ENCODE measurements around the gene LRRFIP2. TPM values are rescaled to one million over a fixed set of nuclear protein-coding genes. Genes with fewer than 3 reads are reported as not detected.

LRRFIP2 gene
- total and polyA plus RNA-seq, 2 of the 8 experiments (the other 6 are each of a cell fraction or from before 2014, with no cell fraction given), result 8.8 to 25.6 TPM

- FAIRE-seq (no peak), DNase-seq (ENCODE audit: low read depth in 1 of 2, low spot score in 2 of 2) (no peak)
- Histone ChIP-seq H2BK120ac (replicated peaks; ENCODE audit: low read depth, low read length) (no peak overlapping the region), H3K14ac (ENCODE audit: insufficient read length) (no peak overlapping the region), H3K36me3 (ENCODE audit: control insufficient read depth in 2 of 4, insufficient read depth in 4 of 4, low read length in 3 of 4) (peaks cover 9 to 61% (median 22%) of the 10 kb centered on the region in 4 experiments), H3K79me1 (ENCODE audit: low read depth, low read length) (no peaks in the 10 kb centered on the region), H3K18ac (ENCODE audit: extremely low read depth, low read length) (no peak overlapping the region), H2BK15ac (ENCODE audit: low read length) (no peak overlapping the region), H4K5ac (ENCODE audit: insufficient read length, low read depth, low read length) (no peak overlapping the region), H3K4me2 (ENCODE audit: insufficient read depth in 1 of 2, low read depth in 2 of 2, low read length in 2 of 2) (no peak overlapping the region), H3K4me3 (ENCODE audit: extremely low read depth in 1 of 4, insufficient read depth in 2 of 4, low read depth in 3 of 4, low read length in 4 of 4) (no peak overlapping the region), H2AK5ac (ENCODE audit: low read depth, low read length) (no peak overlapping the region), H4K91ac (replicated peaks; ENCODE audit: insufficient read length, low read length) (no peak overlapping the region), H2AFZ (ENCODE audit: low read length) (no peak overlapping the region), H3K56ac (replicated peaks; ENCODE audit: insufficient read length, low read depth, low read length) (no peak overlapping the region), H2BK5ac (ENCODE audit: low read depth, low read length) (no peak overlapping the region), H2BK12ac (ENCODE audit: low read depth, low read length) (no peak overlapping the region), H4K20me1 (replicated peaks in 1 of 2; ENCODE audit: control insufficient read depth in 1 of 2, insufficient read depth in 2 of 2, low read length in 2 of 2) (no peaks in the 10 kb centered on the region), H3K9ac (replicated peaks in 1 of 4; ENCODE audit: extremely low read depth in 1 of 4, low read depth in 3 of 4, low read length in 3 of 4) (no peak overlapping the region), H3K23ac (ENCODE audit: insufficient read length) (no peak overlapping the region), H3K27ac (ENCODE audit: low read depth, low read length) (no peak overlapping the region), H3K4me1 (replicated peaks in 1 of 4; ENCODE audit: control insufficient read depth in 3 of 4, insufficient read depth in 4 of 4, low read length in 3 of 4) (no peaks in the 10 kb centered on the region), H2BK20ac (ENCODE audit: low read length) (no peak overlapping the region), H3K23me2 (ENCODE audit: low read depth, low read length) (no peaks in the 10 kb centered on the region), H3K4ac (replicated peaks; ENCODE audit: insufficient read length, low read depth, low read length) (no peak overlapping the region), H4K8ac (ENCODE audit: extremely low read depth, insufficient read depth, low read length) (no peak overlapping the region), H3K9me3 (ENCODE audit: insufficient read depth in 2 of 2, low read depth in 1 of 2, low read length in 1 of 2) (no peaks in the 10 kb centered on the region), H3K27me3 (replicated peaks in 1 of 4; ENCODE audit: control insufficient read depth in 3 of 4, extremely low read depth in 1 of 4, insufficient read depth in 3 of 4, low read length in 3 of 4) (no peaks in the 10 kb centered on the region), H3K79me2 (ENCODE audit: control insufficient read depth in 1 of 2, insufficient read depth in 2 of 2, low read length in 2 of 2) (no peaks in the 10 kb centered on the region)
- 93% methylated on average over 3 of the region's 3 CpGs; no CpG with 5 or more reads in 1 of the 2 experiments for WGBS, 2 experiments (ENCODE audit: extremely low coverage in 1 of 2, insufficient coverage in 1 of 2, insufficient read length in 1 of 2, insufficient replicate concordance in 2 of 2, low coverage in 1 of 2, low lambda C conversion rate in 2 of 2, missing lambda C conversion rate in 1 of 2)
- CTCF ChIA-PET (ENCODE audit: partially characterized antibody), result no interaction called here
- POLR2A ChIA-PET (ENCODE audit: partially characterized antibody), result no interaction called here
- TF ChIP-seq HDAC6 (IDR thresholded peaks at IDR 0.05; ENCODE audit: low read depth, low read length) (no peak), JUND (IDR thresholded peaks at IDR 0.05; ENCODE audit: low read length) (no peak), CHD1 (IDR thresholded peaks at IDR 0.05; ENCODE audit: low read depth, low read length) (no peak), MAX (IDR thresholded peaks at IDR 0.05) (no peak), BCL11A (IDR thresholded peaks at IDR 0.05; ENCODE audit: low read depth in 2 of 2, low read length in 2 of 2) (no peak), SP1 (IDR thresholded peaks at IDR 0.05; ENCODE audit: low read depth, low read length) (no peak), SRF (IDR thresholded peaks at IDR 0.05; ENCODE audit: low read depth, low read length) (no peak), CEBPB (IDR thresholded peaks at IDR 0.05; ENCODE audit: low read depth, low read length) (no peak), USF2 (IDR thresholded peaks at IDR 0.05; ENCODE audit: low read length) (no peak), SIN3A (conservative IDR thresholded peaks at IDR 0.05 in 1 of 2, IDR thresholded peaks at IDR 0.05 in 1 of 2; ENCODE audit: low read depth in 1 of 2, low read length in 2 of 2) (no peak)
- TF ChIP-seq, protein P1, sequence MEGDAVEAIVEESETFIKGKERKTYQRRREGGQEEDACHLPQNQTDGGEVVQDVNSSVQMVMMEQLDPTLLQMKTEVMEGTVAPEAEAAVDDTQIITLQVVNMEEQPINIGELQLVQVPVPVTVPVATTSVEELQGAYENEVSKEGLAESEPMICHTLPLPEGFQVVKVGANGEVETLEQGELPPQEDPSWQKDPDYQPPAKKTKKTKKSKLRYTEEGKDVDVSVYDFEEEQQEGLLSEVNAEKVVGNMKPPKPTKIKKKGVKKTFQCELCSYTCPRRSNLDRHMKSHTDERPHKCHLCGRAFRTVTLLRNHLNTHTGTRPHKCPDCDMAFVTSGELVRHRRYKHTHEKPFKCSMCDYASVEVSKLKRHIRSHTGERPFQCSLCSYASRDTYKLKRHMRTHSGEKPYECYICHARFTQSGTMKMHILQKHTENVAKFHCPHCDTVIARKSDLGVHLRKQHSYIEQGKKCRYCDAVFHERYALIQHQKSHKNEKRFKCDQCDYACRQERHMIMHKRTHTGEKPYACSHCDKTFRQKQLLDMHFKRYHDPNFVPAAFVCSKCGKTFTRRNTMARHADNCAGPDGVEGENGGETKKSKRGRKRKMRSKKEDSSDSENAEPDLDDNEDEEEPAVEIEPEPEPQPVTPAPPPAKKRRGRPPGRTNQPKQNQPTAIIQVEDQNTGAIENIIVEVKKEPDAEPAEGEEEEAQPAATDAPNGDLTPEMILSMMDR (IDR thresholded peaks at IDR 0.05; ENCODE audit: control extremely low read depth in 1 of 3, insufficient read depth in 1 of 3, low read depth in 1 of 3, low read length in 3 of 3), result no peak
Observed at GRCh38 chr3:37054370-37054769, 120.0 kb downstream of the LRRFIP2 start.
